Fibroblast of skin of abdomen (primary cell): Measurements from ENCODE around the gene RUBCN. TPM values are rescaled to one million over a fixed set of nuclear protein-coding genes. Genes with fewer than 3 reads are reported as not detected.

ENCODE experiments used
- DNase-seq: peaks from one replicate; pipeline ENCODE4 v3.0.0-alpha.2; 2013
- polyA plus RNA-seq, 2 experiments: library from polyadenylated mRNA; unstranded; fragments of 120-200 nt; gene quantifications; one replicate each; pipeline ENCODE4 v1.2.1, GENCODE V29; 2013; ENCODE audit not compliant: insufficient read length in 2 of 2

Gene RUBCN
- 10.7 TPM for polyA plus RNA-seq (2013, experiment 1 of 2; ENCODE audit: insufficient read length)
- polyA plus RNA-seq (2013, experiment 2 of 2; ENCODE audit: insufficient read length), result 10.7 TPM

DNA sequence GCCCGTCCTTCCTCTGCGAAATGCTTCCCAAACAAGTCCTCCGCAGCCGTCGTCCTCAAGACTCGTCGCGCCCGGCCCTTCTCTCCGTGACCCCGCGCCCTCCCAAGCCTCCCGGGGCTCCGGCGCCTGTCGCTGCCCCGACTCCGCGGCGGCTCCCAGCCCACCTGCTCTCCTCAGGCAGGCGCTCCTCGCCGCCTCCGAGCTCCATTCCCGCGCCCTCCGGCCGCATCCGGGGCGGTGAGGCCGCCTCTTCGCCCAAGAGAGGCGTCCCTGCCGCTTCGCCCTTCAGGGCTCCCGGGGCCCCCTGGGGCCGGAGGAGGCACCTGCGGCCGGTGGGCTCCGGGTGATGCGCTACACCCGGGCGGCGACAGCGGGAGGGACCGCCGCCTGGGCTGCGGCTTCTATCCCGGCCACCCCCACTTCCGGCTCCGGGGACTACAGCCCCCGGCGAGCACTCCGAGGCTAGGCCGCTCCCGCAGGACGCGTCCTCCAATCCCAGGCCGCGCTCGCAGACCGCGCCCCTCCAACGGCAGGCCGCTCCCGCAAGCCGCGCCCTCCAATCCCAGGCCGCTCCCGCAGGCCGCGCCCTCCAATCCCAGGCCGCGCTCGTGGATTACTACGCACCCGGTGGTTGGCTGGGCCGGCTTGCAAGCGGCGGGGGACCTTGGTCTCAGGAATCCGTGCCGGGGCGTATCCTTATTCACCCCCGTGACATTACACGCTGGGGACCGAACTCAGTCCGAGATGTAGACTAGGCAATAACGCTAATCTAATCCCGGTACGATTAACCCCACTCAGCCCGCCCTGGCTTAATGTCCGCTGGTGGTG is at the start of gene RUBCN:
RUBCN (minus strand) TSS at position 414 of the 828 bp plus-strand sequence; CDS start at position 229, 185 bp downstream.
- DNase-seq, result peak; percentile 94

DNA sequence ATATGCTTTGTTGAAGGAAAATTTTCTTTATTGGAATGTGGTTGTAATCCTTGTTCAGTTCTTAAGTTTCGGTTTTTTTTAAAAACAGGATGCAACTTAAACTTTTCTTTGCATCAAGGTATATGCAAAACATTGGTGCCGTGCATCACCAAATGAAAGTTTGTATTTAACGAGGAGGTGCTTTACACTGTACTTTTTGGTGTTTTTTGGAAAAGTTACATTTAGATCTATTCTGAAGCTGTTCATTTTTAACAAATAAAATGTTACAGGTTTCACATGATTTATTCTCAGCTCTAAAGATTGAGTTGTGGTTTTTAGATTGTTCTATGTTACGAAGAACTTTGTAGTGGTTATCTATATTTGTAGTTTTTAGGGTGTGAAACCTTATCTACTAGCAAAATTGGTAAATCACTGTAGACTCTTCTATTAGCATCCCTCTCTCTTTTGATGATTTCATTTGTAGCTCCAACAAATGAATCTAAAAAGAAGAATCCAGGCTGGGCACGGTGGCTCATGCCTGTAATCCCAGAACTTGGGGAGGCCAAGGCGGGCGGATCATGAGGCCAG is 47.4 kb upstream of the RUBCN start:
- no peak for DNase-seq

GRCh38 chr3:197782230-197782629 is 45.5 kb upstream of the RUBCN start:
- no peak for DNase-seq

DNA sequence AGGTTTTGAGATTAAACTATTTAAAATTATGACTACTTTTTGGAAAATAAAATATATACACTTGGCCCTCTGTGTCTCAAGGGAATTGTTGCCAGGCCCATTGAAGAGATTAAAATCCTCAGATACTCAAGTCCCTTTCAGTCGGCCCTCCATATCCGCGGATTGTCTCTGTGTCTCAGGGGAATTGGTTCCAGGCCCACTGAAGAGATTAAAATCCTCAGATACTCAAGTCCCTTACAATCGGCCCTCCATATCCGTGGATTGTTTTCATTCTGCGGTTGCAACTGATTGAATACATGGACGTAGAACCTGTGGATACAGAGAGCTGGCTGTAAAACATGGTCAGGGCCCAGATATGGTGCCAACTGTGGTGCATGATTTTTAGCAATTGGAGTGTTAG is 38.6 kb upstream of the RUBCN start:
- DNase-seq, result no peak

- DNase-seq, result no peak
Measured at GRCh38 chr3:197761784-197762183, 25.1 kb upstream of the RUBCN start.

DNA sequence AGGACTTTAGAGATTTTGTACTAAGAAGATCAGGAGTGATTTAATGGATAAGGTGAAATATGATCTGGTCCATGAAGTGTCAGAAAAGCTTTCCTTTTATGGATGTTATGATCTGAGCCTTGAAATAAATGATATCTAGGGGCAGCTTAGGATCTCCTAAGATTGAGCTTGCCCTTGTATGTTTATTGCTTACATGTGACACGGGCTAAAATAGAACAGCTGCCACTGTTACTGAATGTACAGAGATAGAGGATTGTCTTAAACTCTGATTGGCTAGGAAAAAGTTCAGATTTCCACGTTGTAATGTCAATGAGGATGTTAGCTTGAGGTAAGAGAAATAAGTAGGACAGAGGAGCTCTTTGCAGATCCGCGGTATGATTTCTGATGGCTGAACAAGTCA is 21.8 kb upstream of the RUBCN start:
- no peak for DNase-seq

DNA sequence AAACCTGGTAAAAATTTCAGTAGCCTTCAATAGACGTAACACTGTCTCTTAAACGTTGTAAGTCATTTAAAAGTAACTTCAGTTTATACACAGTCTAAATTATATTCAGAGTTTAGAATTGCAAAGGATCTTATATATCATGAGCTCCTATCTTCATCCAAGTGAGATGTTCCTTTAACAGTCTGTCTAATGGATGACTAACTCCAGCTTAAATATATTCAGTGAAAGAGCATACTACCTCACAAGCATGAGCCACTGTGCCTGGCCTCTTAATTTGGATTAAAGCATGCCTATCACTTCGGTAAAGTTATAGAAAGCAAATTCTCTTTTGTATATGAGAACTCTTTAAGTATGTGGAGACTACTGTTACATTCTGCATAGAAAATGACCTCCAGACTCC is 20.0 kb upstream of the RUBCN start:
- DNase-seq, result no peak

DNA sequence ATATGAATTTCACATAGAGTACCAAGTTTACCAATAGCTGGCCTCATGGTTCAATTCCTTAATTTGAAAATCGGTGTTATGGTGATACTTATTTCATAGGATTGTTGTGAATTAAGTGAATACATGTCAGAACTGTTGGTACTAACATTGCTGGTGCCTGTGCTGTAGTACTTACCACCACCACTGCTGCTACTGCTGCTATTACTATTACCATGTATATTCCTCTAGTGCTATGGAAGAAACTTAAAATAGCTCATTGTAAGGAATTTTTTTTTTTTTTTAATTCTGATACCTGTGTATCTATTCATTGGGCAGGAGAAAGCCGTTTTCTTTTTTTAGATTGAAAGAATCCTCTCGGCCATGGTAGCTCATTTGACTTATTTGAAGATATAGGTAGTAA is 16.6 kb upstream of the RUBCN start:
- no peak for DNase-seq

GRCh38 chr3:197752107-197752506 is 15.4 kb upstream of the RUBCN start:
- no peak for DNase-seq

DNA sequence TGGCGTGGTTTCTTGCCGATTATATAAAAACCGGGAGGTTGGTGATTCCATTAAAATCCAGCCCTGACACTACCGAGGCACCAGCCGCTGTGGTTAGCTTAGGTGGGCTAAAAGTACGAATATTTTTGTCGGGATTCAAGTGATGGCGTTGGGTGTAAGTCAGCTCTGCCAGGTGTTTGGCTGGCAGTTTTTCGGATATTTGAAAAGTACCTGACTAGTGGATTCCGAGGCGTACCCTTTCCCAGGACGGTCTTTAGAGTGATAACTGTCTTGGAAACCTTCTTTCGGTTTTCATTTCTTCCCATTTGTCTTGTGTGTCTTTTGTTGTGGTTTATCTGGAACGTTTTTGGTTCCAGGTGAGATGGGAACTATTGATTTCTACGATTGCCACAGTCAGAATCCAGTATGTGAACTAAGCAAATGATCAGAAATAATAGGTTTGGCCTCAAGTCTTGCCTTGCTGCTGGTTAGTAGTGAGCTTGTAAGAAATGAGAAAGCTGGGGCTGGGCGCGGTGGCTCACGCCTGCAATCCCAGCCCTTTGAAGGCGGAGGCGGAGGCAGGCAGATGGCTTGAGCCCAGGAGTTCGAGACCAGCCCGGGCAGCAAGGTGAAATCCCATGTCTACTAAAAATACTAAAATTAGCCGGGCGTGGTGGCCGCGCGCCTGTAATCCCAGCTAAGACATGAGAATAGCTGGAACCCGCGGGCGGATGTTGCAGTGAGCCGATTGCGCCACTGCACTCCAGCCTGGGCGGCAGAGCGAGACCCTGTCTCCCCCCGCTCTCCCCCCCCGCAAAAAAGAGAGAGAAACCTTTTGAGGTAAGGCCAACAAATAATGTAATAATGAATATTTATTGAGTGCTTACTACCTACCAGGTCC is 14.4 kb upstream of the RUBCN start:
- DNase-seq, result peak; percentile 22

GRCh38 chr3:197750396-197750831 is 13.7 kb upstream of the RUBCN start:
- peak; percentile 60 for DNase-seq

DNA sequence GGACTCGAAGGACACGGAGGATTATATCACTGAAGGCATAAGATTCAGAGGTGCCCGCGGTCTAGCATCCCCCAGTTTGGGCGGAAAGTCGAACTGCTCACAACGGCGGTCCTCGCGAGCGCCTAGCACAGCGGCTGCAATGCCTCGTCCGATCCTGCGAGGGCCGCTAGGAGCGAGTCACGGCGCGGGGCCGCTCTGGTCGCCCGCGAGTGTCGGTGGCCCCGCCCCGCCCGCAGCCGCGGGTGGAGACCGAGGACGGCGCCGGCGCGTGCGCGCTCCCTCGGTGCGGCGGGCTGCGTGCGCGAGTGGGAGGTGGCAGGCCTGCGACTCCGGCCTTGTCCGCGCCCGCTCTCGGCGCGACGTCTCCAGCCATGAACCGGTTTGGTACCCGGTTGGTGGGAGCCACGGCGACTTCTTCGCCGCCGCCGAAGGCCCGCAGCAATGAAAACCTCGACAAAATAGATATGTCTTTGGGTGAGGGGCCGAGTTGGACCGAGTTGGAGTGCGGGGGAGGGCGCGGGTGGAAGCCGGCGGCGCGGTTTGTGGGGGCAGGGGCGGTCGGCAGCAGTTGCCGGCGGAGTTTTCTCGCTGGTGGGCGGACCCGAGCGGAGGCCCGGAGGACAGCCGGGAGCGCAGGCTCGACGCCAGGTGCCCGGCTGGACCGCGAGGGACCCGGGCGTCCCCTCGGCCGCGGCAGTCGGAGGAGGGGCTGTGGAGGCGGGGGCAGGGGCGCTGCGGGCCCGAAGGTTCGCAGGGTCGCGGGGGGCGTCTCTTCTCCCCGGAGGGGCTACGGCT is 13.1 kb upstream of the RUBCN start, which contains the start of gene FYTTD1:
FYTTD1 (plus strand) TSS at position 283 of the 795 bp plus-strand sequence; CDS start at position 372, 89 bp downstream.
- peak; percentile 88 for DNase-seq

DNA sequence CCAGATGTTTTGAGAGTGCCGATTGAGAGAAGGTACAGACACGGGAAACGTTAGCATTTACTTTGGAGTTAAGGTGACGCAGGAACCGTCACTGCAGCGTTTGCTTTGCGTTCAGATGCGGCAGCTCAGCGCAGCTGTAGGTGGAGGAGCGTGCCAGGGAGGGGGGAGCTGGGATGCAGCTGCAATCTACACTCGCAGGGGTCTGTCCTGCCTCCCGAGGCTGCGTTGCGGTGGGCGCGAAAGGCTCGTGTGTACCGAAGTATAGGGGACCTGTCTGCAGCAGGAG is 12.6 kb upstream of the RUBCN start:
- DNase-seq, result no peak

DNA sequence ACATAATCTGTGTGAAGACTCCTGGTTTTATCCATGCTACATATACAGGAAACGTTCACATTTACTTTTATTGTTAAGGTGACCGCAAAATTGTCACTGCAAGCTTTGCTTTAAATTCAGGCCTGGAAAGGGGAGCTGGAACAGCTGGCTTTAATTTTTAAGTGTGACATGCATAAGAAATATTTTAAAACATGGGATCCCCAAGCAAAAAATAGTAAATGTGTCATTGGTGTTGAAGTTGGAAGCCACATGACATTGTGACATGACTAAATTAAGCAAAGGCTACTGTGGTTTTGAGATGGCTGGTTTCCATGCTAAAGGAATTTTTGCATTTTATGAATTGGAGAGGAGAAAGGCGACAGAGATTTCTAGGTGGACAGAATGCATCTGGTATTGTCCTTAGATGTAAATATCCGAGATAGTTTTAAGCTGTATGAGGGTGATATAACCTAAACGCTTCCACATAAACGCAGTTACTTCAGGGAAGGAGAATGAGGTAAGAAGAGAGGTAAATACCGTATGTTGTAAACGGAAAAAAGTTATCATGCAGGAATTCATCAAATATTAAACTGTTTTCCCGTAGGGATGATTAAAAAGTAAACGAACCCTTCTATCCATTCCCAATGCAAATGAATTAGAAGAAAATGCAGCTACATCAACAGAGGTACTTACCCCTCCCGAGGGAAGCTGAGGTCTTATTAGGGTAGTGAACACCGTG is 12.1 kb upstream of the RUBCN start:
- peak; percentile 77 for DNase-seq

GRCh38 chr3:197746801-197747237 is 10.1 kb upstream of the RUBCN start:
- no peak for DNase-seq

DNA sequence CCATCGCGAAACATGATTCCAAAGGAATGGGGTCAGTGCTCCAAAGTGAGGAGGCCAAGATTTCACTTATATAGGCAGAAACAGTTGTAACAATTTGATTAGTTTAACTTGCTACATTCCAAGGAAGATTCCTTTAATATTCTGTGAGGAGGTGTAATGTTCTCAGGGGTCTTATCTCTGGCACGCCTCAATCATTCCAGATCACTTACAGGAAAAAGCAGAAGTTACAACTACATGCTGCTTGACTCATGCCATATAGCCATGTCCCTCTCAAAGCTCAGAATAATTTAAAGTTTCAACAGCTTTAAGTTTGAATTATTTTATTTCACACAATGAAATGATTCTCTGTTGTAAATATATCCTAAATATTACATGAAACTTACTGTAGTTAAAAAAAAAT is 9.5 kb upstream of the RUBCN start:
- DNase-seq, result no peak

DNA sequence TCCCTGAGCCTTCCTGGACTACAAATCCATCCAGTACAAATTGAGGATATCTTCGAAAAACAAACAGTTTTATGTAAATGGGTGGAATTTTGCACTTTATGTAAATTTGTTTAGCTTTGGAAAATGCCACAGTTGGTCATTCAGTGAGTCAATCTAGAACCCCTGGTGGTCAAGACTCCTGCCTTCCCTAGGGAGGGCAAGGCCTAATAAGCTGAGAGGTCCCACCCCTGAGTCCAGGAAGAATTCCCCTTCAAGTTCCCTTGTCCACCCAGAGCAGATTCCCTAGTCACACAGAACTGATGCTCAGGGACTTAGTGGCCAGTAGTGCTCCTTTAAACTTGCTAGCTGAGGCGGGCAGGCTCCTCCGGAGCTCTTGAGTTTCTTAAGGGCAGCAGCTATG is 6.1 kb upstream of the RUBCN start:
- no peak for DNase-seq

- DNase-seq, result no peak
Measured at GRCh38 chr3:197737749-197738462, 1.2 kb upstream of the RUBCN start.

- no peak for DNase-seq
Measured at GRCh38 chr3:197737319-197737649, 580 bp upstream of the RUBCN start.

DNA sequence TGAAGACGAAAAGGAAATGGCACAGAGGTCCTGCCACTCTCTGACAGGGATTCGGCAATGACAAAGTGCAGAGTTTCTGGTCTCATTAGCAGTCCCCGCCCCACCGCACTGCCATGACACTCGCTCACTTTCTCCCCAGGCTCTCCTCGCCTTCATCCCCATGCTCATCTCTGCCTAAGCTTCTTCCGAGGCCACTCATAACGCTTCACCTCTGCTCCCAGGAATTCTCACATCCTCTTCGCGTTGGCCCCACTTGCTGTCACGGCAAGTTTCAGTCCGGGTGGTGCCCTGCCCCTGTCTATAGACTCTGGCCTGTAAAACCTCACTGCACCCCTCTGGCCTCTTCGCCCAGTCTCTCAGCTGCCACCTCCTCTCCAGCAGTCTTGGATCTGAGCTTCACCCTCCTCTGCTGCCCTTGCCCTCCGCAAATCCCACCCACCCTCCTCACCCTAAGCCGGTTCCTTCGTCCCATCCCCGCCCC is 654 bp downstream of the RUBCN start:
- DNase-seq, result no peak
